Stimulated activated CD8-positive, alpha-beta memory T cell treated with anti-CD3 and anti-CD28 coated beads, Interleukin-15, amount 100 ng/mL, for 1 hour (primary cell): ENCODE measurements around the gene SSBP3.

ENCODE experiments used
- DNase-seq: peaks from one replicate; pipeline ENCODE4 v3.0.0-alpha.2; 2020; ENCODE audit warnings: low read depth

The SSBP3 gene

GRCh38 chr1:54263601-54264226 lies 142.5 kb downstream of the SSBP3 start:
- no peak for DNase-seq

DNA sequence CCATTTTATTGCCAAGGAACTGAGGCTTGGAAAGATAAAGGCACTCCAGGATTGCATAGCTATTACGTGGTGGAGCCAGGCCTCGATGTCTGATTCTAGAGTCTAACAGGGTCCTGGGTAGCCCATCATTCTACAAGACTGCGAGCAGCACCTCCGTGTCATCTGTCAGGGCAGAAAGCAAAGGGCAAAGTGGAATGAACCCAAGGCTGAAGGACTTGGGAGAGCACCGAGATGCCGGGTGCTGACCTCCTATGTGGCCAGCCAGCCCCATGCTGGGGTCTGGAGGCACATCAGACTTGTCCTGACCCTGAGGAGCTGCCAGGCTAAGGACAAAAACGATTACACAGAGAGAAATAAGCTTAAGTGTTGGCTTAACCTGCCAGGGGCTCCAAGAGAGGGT lies 143.9 kb downstream of the SSBP3 start:
- DNase-seq: no peak

DNA sequence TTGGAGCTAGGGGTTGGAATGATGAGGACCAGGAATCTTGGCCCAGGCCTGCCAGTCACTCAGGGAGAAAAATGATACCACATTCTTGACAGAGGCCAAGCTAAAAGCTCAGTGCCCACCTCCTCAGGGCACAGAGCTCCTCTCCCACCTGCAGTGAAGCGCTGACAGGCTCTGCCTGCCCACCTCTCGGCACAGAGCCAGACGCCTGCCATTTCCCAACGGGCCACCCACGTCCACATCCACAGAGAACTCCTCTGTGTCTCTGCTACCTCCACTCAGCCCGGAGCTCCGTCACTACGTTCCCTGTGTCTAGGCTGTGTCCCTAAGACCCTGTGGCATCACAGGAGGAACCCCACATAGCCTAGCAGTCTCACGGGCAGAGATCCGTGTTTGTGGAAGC lies 145.4 kb downstream of the SSBP3 start:
- no peak for DNase-seq

- DNase-seq: no peak
These were observed 146.6 kb downstream of the SSBP3 start for GRCh38 chr1:54259546-54260140.

DNA sequence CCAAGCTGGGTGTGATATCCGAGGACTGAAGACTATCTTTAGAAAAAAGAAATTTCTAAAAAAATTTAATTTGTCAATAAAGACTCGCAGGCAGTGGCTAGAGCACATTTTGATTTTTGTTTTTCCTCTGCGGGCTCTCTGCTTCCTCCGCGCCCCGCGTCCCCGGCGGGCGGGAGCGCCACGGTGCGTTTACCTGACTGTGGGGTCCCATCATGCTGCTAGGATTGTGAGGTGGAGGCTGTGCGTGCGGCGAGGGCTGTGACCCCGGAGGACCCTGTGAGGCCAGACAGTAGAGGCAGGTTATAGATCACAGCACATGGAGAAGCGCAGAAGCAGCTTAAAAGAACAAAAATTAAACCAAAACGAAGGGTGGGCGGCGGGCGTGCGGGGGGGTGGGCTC lies 148.3 kb downstream of the SSBP3 start:
- no peak for DNase-seq

DNA sequence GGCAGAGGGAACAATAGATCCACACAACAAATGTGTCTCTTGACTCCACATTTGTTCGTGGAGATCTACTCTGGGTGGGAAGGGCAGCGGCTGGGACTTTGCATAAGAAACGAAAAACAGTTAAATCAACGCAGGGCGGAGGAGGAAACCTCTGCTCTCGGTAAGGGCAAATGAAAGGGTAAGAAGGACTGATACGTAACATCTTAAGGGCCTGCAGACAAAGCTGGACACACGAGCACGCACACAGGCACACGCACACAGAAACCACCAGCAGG lies 148.9 kb downstream of the SSBP3 start:
- DNase-seq: no peak

DNA sequence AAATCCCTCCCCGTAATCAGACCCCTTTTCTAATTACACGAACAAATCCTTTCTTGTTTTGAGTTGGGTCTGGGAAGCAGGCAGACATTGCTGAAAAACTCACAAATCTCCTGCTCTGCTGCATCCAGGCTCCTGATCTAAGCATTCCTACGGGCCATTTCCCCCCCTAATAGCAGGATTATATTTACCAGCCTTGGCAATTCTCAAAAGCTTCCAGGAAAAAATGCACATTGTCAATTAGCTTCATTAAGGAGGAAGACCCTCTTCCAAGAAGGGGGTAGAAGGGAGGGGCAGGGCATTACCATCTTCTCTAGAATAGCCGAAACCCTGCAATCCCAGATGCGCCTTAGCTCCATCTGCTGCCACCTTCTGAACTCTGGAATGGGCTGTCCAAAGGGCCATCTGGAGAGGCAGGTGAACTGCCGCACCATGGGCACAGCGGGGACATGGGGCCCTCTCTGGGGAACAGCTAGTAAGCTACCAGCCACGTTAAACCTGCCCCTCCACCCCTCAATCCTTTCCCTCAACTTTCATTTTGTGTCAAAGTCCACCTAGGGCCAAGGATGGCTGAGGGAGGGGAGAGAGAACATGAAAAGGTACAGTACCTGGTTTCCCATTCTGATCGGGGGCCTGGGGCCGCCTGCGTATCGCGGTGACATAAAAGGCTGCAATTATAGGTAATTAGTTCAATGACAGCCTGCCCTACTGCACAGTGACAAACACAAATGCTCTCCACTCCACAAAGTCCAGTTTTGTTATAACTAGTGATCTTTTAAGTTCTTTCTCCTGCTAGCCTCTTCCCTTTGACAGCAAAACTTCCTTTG lies 149.5 kb downstream of the SSBP3 start:
- DNase-seq: no peak

- no peak for DNase-seq
These were observed 151.0 kb downstream of the SSBP3 start for GRCh38 chr1:54255026-54255702.

DNA sequence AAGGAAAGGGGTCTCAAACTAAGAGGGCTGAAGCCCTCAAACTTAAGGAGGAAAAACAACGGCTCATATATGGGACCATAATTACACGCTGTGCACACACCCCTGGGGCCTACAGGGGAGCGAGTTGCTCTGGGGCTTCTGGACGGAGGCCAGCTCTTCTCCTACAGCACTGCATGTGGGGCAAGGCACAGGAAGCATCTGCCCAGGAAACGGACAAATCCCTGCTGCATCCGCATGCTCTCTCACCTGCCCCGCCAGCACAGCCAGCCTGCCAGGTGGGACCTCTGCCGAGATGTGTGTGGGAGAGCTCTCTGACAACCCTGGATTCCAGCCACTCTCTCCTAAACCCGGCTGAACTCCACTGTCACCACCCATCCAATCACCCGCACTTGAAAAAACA lies 152.1 kb downstream of the SSBP3 start:
- no peak for DNase-seq

DNA sequence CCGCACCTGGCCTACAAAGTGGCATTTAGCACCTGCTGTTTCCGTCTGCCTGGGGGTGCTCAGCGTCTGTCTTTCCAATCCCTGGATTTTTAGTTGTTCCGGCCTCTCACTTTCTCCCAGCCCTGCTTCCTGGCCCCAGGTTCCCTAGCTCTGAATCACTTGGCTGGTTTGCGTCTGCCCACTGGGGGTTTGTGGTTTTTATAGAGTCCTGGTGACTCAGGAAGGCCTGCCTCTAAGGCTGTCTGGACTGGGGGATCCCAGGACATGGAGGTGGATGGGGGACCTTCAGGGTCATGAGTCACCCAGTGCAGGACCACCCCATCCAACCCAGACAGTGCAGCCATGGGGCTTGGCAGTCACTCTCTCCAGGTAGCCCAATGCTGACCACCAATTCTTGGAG lies 152.7 kb downstream of the SSBP3 start:
- no peak for DNase-seq

GRCh38 chr1:54252371-54252936 lies 153.7 kb downstream of the SSBP3 start:
- DNase-seq: no peak

DNA sequence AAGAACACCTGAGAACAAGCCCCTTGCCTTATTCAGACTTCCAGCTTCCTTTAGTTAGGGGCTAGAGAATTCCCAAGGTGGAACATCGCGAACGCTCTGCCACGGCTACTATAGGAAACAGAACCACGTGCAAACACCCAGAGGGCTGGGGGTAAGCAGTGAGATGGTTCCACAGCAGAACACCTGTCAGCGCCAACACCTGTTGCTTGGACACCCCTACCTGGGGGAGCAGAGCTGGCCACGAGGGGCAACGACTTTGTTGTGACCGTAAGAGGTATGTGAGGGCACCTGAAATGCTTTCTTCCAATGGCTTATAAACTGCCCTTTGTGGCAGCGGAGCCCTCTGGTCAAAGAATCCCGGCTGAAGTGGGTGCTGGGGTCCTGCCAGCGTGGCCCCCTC lies 155.5 kb downstream of the SSBP3 start:
- no peak for DNase-seq

- DNase-seq: no peak
These were observed 156.3 kb downstream of the SSBP3 start for GRCh38 chr1:54249819-54250435.

GRCh38 chr1:54248966-54249365 lies 157.2 kb downstream of the SSBP3 start:
- DNase-seq: no peak

DNA sequence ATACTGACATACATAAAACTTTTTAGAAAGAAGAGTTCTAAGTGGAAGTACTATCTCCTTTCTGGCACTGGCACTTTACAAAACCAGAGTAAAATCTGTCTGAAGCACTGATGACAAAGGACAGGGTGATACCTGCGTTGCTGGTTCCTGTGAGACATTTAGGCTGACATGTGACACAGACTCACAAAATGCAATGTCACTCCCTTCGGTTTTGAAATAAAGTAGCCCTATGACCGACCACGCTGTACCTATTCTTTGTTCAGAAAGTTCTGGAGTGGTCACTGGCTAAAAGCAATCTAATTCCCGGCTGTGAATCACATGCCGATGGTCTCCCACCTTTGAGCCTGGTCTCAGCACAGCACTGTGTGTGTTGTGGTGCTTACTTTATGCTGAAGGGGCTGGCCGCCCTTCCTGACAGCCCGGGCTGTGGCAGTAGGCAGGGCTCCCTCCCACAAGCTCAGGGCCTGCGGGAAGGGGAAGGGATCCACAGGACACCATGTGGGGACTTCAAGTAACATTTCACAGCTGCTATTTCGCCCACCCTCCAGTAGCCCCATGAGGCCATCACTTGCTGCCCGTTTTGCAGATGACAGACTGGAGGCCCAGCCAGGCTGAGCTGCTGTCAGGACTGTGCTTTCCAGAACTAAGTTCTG lies 158.2 kb downstream of the SSBP3 start:
- DNase-seq: no peak

- no peak for DNase-seq
These were observed 160.0 kb downstream of the SSBP3 start for GRCh38 chr1:54246116-54246721.

GRCh38 chr1:54245501-54245900 lies 160.7 kb downstream of the SSBP3 start:
- DNase-seq: no peak

GRCh38 chr1:54244655-54245054 lies 161.5 kb downstream of the SSBP3 start:
- DNase-seq: no peak

DNA sequence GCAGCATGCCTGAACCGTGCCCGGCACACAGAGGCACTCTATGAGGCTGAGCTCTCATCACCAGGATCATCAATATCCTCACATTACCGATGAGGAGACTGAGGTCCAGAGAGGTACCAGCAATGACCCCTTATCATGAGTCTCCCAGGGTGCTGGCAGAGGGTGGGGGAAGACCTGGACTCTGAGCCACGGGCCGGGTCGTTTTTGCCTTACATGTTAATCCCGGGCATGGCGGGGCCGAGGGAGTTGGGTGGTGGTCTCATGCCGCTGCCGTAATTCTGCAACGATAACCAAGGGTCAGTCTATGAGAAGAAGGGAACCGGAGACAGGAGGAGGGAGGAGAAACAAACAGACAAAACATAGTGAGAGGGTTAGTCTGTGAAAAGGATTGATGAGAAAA lies 163.2 kb downstream of the SSBP3 start:
- DNase-seq: no peak

GRCh38 chr1:54241364-54241763 lies 164.8 kb downstream of the SSBP3 start:
- DNase-seq: no peak

- DNase-seq: no peak
These were observed 165.4 kb downstream of the SSBP3 start for GRCh38 chr1:54240741-54241335.
